NCI-H2196 treated with DMSO at 0.1 percent for 48 hours (cell line): Measurements from ENCODE around the gene KLHL21.
"Not testable (repeated sequence)": the region's sequence is repeated elsewhere in the genome, so short reads cannot be mapped to it uniquely, and the experiment has no call there.

Experiments used
- DNase-seq: peaks from one replicate; lab custom pipeline; 2025; ENCODE audit not compliant: unreplicated experiment; lab: John Stamatoyannopoulos, UW

Gene KLHL21

GRCh38 chr1:6600410-6601048 is 2.1 kb downstream of the KLHL21 start:
- DNase-seq: no peak

- not testable (repeated sequence) for DNase-seq
Observed at GRCh38 chr1:6599991-6600390, 2.7 kb downstream of the KLHL21 start.

DNA sequence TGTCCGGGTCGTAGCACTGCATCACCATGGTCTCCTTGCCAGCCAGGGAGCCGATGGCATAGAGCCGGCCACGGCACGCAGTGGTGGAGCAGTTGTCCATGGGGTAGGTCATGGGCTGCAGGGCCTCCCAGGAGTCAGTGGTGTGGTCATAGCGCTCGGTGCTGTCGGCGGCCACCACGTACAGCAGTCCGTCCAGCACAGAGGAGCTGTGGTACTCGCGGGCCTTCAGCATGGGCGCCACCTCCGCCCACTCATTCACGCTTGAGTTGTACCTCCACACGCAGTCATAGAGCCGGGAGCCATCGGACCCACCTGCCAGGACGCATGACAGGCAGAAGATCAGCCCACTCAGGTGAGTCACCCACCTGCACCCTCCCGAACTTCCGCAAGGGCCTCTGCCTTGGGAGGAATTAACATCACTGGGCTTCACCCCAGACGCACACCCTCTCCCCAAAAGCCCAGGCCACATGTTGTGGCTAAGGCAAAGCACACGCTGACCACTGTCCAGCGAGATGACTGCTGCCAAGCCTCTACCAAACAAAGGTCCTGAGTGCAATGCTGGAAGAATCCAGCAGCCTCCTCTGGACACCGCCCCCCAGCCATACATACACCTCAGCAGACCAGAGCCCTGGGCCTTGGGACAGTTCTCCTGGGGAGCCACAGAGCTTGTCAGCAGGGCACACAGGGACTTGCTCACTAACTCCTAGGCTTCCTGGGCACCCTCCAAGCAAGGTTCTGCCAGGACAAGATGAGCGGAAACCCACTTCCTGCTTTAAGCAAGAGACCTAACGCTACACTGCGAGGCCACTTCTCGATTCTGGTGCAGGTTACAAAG is 3.3 kb downstream of the KLHL21 start:
- no peak for DNase-seq

GRCh38 chr1:6597777-6598131 is 4.9 kb downstream of the KLHL21 start:
- no peak for DNase-seq

GRCh38 chr1:6596886-6597776 is 5.5 kb downstream of the KLHL21 start:
- DNase-seq: no peak

DNA sequence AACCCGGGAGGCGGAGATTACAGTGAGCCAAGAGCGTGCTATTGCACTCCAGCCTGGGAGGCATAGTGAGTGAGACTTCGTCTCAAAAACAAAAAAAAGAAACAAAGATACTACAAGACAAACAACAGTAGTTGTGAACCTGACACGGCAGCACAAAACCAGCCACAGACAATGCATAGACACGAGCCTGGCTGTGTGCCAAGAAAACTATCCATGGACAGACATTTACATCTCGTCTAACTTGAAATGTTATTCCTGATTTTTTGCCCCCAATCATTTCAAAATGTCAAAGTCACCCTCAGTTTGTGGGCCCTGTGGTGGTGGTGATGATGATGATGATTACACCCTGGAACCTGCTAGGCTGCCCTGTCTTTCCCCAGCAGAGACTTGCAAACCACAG is 6.3 kb downstream of the KLHL21 start:
- DNase-seq: no peak

GRCh38 chr1:6594977-6595740 is 7.5 kb downstream of the KLHL21 start:
- no peak for DNase-seq

DNA sequence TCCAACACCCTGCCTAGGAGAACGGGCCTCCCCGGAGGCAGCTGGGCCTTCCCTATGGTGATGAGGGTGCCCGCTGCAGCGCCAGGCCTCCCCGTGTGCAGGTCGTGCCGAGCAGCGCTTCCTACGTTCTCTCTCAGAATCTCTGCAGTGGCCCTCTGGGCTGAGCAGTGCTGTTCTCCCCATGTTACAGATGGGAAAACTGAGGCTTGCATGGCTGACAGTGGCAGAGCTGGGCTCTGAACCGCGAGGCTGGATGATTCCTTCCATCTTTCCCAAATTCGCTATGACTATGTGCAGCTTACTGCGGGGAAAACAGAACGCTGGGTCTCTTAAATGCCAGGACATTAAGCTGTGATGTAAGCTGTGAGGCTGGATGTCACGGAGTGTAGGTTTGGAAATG is 8.9 kb downstream of the KLHL21 start:
- DNase-seq: no peak

GRCh38 chr1:6592865-6593593 is 9.6 kb downstream of the KLHL21 start:
- DNase-seq: no peak

GRCh38 chr1:6592441-6592840 is 10.2 kb downstream of the KLHL21 start:
- DNase-seq: no peak

GRCh38 chr1:6591644-6592043 is 11.0 kb downstream of the KLHL21 start:
- DNase-seq: no peak

DNA sequence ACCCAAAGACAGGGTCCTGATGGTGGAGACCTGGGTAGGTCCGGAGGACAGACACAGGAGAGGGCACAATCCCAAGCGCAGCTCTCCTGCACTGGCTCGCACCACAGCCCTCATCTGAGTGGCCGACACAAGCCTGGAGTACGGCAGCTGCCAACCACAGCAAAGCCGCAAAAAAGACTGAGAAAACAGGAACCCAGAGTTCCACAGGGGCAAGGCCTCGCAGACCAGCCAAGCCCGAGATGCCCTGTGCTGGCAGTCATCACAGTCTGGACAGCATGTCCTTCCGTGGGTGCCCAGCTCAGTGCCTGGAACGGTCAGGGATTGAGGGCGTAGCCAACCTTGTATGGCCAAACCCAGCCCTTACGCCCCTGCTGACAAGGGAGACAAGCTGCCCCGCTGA is 11.4 kb downstream of the KLHL21 start:
- DNase-seq: no peak

DNA sequence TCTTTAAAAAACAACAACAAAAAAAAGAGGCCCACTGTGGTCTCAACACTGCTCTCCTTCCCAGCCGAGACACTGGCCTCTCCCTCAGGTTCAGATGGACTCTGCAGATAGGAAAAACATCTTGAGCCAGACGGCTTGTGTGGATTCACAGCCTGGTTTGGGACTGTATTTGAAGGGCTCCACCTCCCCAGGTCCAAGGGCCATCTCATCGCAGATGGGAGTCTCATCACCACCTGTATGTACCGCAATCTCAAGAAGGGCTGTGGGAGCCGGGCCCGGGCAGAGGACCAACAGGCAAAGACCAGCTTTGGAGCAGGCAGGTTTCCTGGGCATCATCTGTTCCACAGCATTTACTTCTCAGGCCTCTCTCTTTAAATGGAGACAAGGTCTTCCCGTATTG is 12.6 kb downstream of the KLHL21 start:
- no peak for DNase-seq

DNA sequence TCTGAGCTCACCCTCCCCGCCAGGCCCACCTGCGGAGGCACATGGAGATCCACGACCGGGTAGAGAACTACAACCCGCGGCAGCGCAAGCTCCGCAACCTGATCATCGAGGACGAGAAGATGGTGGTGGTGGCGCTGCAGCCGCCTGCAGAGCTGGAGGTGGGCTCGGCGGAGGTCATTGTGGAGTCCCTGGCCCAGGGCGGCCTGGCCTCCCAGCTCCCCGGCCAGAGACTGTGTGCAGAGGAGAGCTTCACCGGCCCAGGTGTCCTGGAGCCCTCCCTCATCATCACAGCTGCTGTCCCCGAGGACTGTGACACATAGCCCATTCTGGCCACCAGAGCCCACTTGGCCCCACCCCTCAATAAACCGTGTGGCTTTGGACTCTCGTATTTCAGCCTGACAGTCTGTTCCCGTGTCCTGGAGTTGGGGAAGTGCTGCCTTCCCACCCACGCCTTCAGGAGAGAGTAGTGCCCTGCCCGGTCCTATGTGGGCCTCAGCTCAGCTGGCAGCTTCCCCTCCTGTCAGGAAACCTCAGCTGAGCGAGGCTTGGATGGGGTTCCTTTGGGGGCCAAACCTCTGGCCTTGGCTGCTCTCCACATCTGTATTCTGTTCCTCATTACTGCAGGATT is 13.7 kb downstream of the KLHL21 start:
- no peak for DNase-seq

GRCh38 chr1:6588128-6588892 is 14.4 kb downstream of the KLHL21 start:
- DNase-seq: no peak

DNA sequence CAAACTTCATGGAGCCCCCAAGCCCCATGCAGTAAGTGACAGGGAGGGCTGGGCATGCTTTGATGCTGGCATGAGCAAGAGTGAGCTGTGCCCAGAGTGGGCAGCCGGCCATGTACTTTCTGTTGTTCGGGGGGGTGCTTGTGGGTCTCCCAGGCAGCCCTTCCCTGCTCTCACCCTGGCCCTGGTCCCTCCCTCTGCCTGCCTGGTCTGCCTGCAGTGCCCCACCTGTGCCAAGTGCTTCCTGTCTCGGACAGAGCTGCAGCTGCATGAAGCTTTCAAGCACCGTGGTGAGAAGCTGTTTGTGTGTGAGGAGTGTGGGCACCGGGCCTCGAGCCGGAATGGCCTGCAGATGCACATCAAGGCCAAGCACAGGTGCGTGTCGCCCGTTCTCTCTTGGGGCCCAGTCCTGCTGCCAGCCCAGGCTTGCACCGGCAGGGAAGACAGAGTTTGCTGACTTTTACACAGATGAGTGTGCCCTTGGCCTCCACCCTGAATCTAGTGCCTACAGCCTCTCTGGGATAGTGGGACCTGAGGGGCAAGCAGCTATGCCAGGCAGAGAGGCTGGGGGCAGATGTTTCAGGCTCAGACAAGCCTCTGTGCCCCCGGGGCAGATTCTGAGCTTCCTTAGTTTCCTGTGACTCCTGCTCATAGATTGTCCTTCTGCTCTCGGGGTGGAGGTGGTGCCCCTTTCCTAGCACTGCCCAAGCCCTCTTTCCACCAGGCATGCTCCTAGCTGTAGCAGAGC is 15.2 kb downstream of the KLHL21 start:
- peak; percentile 83 for DNase-seq

DNA sequence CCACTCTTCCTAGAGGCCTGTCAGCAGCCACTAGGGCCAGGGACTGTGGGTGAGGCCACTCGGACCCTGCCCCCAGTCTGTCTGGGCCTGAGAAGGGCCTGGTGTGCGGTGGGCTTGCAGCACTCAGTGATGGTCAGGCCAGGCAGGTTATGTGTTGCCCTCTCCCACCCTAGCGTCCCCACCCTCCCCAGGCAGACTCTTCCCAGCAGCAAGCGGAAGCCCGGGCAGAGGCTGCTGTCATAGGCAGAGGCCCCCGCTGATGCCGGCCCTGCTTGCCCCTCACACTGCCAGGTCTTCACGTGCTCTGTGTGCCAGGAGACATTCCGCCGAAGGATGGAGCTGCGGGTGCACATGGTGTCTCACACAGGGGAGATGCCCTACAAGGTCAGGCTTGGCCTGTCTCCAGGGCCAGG is 16.3 kb downstream of the KLHL21 start:
- DNase-seq: no peak

DNA sequence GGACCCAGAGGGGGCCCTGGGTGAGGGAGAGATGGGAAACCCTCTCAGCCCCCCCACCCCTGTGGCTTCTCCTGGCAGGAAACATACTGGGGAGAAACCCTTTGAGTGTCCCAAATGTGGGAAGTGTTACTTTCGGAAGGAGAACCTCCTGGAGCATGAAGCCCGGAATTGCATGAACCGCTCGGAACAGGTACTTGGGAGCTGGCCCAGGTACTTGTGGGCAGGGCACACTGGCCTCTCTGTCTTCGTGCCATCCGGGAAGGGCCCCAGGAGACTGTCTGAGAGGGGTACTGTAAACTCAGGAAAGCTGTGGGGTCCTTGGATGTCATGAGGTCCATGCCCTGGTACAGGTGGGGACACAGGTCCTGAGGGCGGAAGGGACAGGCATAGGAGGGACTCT is 16.8 kb downstream of the KLHL21 start:
- DNase-seq: no peak
